GM06990 (cell line): Measurements from ENCODE around the gene PFKFB3.

ENCODE experiments used
- DNase-seq: peaks from one replicate; pipeline ENCODE4 v3.0.0-alpha.2; 2011; ENCODE audit not compliant: insufficient read length; ENCODE audit errors: extremely low read depth
- H3K27me3 ChIP-seq: replicated peaks from 2 replicates; pipeline ENCODE4 v1.6.0; 2011; ENCODE audit warnings: low read length; ENCODE audit not compliant: control insufficient read depth, insufficient read depth
- H3K36me3 ChIP-seq: 2 replicates; pipeline ENCODE4 v1.5.1; 2011; ENCODE audit warnings: low read length; ENCODE audit not compliant: control insufficient read depth, insufficient read depth
- H3K4me3 ChIP-seq: replicated peaks from 2 replicates; pipeline ENCODE4 v1.5.1; 2011; ENCODE audit warnings: low read depth, mild to moderate bottlenecking, control low read depth, low read length
- TF ChIP-seq, protein P1 (sequence below): IDR thresholded peaks from 2 replicates; pipeline ENCODE4 v1.5.1; 2011; ENCODE audit warnings: low read length, control low read depth, mild to moderate bottlenecking, inconsistent platforms; ENCODE audit not compliant: insufficient read depth, poor library complexity, severe bottlenecking

Gene PFKFB3

DNA sequence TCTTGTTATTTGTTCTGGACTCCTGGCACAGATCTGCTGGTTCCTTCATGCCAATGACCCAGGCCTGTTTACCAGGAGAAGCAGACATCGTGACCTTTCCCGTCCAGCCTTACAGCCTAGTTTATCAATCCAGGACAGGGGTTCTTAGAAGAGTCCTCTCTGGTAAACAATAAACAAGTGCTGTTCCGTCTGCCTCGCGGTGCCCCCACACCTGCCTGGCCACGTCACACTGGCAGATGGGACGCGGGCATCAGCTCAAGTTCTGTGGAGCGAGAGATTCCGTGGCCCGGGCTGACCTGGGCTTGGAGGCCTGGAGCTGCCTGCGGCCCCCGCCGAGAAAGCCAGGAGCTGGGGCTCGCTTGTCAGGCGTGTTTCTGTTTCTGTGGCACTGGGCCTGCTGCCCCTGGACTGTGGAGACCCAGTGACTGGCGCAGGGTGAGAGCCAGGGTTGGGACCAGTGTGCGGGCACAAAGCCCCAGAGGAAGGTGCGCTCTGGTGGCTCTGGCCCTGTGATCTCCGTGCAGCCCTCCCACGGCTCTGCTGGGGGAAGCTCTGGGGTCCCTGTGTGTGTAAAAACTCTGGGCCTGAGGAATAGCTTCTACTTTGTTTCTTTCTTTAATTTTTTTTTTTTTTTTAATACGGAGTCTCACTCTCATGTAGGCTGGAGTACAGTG is 28.4 kb upstream of the PFKFB3 start:
- Histone ChIP-seq H3K27me3 (no peaks in the 10 kb centered on the region), H3K36me3 (no peaks in the 10 kb centered on the region; the same call in none of the 2 replicates), H3K4me3 (no peak overlapping the region)
- no peak for DNase-seq
- TF ChIP-seq, protein P1, sequence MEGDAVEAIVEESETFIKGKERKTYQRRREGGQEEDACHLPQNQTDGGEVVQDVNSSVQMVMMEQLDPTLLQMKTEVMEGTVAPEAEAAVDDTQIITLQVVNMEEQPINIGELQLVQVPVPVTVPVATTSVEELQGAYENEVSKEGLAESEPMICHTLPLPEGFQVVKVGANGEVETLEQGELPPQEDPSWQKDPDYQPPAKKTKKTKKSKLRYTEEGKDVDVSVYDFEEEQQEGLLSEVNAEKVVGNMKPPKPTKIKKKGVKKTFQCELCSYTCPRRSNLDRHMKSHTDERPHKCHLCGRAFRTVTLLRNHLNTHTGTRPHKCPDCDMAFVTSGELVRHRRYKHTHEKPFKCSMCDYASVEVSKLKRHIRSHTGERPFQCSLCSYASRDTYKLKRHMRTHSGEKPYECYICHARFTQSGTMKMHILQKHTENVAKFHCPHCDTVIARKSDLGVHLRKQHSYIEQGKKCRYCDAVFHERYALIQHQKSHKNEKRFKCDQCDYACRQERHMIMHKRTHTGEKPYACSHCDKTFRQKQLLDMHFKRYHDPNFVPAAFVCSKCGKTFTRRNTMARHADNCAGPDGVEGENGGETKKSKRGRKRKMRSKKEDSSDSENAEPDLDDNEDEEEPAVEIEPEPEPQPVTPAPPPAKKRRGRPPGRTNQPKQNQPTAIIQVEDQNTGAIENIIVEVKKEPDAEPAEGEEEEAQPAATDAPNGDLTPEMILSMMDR: no peak

DNA sequence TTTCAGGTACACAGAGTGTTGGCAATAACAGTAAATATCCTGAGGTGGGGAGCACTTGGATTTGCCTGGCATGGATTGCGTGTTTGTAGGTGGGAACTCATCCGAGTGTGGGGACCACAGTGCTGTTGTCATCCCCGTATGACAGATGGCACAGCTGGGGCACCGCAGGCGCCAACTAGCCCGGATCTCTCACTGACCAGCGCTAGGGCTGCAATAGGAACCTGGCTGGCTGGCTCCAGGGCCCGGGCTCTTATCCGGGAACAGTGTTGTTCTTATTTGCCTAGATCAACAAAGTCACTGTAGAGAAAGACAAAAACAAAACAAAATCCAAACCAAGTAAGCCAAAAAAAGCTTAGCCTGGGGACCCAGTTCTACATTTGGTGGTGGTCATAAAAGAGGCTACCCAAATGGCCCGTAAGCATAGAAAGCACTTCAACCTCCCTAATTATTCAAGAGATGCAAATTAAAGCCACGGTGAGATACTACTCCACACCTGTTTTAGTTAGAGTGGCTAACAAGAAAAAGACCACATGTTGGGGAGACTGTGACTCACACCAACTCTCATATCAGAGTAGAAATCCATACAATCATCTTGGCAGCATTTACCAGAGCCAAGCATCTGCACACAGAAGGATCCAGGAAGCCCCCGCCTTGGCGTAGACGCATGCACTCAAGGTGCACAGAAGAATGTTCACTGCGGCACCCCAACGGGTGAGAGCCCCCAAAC is 27.2 kb upstream of the PFKFB3 start:
- Histone ChIP-seq H3K27me3 (no peaks in the 10 kb centered on the region), H3K4me3 (no peak overlapping the region), H3K36me3 (no peaks in the 10 kb centered on the region; the same call in none of the 2 replicates)
- DNase-seq: no peak
- TF ChIP-seq, protein P1: no peak

- H3K4me3 ChIP-seq: no peak overlapping the region
- TF ChIP-seq, protein P1: no peak
- no peak for DNase-seq
- H3K27me3 ChIP-seq: no peaks in the 10 kb centered on the region
- no peaks in the 10 kb centered on the region; the same call in none of the 2 replicates for H3K36me3 ChIP-seq
These were observed 26.0 kb upstream of the PFKFB3 start for GRCh38 chr10:6176691-6177231.

- Histone ChIP-seq H3K27me3 (no peaks in the 10 kb centered on the region), H3K36me3 (no peaks in the 10 kb centered on the region; the same call in 1 of the 2 replicates), H3K4me3 (no peak overlapping the region)
- no peak for DNase-seq
- TF ChIP-seq, protein P1: no peak
These were observed 24.9 kb upstream of the PFKFB3 start for GRCh38 chr10:6177880-6178281.

- H3K4me3 ChIP-seq: no peak overlapping the region
- H3K36me3 ChIP-seq: no peaks in the 10 kb centered on the region; the same call in 1 of the 2 replicates
- H3K27me3 ChIP-seq: no peaks in the 10 kb centered on the region
- no peak for DNase-seq
- TF ChIP-seq, protein P1: no peak
These were observed 24.2 kb upstream of the PFKFB3 start for GRCh38 chr10:6178581-6178980.
